ENCODE results near the gene TUBE1. TPM values are rescaled to one million over a fixed set of nuclear protein-coding genes. Genes with fewer than 3 reads are reported as not detected.
A peak's percentile ranks its signal among the peaks of the same experiment; 100 is the strongest.

Gene TUBE1
- total RNA-seq, 4 donors from 2014 or later = 33.6 to 75.1 (median 54.0) TPM

GRCh38 chr6:112096901-112097300, 9.6 kb upstream of the TUBE1 start:
- Histone ChIP-seq H3K4me3 (no peak overlapping the region), H3K27ac (no peak overlapping the region), H3K9me3 (no peaks in the 10 kb centered on the region), H3K4me1 (no peaks in the 10 kb centered on the region), H3K27me3 (no peaks in the 10 kb centered on the region), H3K36me3 (no peaks in the 10 kb centered on the region)
- no peak for TF ChIP-seq CTCF (IDR thresholded peaks at IDR 0.05)
- TF ChIP-seq POLR2A (IDR thresholded peaks at IDR 0.05) = no peak
- intact Hi-C loops (cut with DNase I; ENCODE audit: low total_unique reads) = no loop called here
- no peak for DNase-seq

GRCh38 chr6:112087916-112088315, 634 bp upstream of the TUBE1 start:
- no peak for DNase-seq
- TF ChIP-seq POLR2A (IDR thresholded peaks at IDR 0.05) = no peak
- no peak for TF ChIP-seq CTCF (IDR thresholded peaks at IDR 0.05)
- no peaks in the 10 kb centered on the region for H3K27me3 ChIP-seq

GRCh38 chr6:112086744-112087135, 542 bp downstream of the TUBE1 start:
- Histone ChIP-seq H3K9me3 (no peaks in the 10 kb centered on the region), H3K27ac (peak overlapping the region; percentile 86), H3K4me1 (no peaks in the 10 kb centered on the region), H3K27me3 (no peaks in the 10 kb centered on the region), H3K36me3 (no peaks in the 10 kb centered on the region), H3K4me3 (peak overlapping the region; percentile 74 to 76)
- intact Hi-C loops (cut with DNase I; ENCODE audit: low total_unique reads) = no loop called here
- TF ChIP-seq CTCF (IDR thresholded peaks at IDR 0.05) (peak in 3 of 4 experiments; percentile 18 to 28 (median 27)), POLR2A (IDR thresholded peaks at IDR 0.05) (no peak)
- DNase-seq = no peak

More at GRCh38 chr6:112087916-112088315, 634 bp upstream of the TUBE1 start:
- intact Hi-C loops (cut with DNase I; ENCODE audit: low total_unique reads) = no loop called here
- H3K4me3 ChIP-seq = peak overlapping the region; percentile 74 to 76
- H3K36me3 ChIP-seq = no peaks in the 10 kb centered on the region
- no peaks in the 10 kb centered on the region for H3K9me3 ChIP-seq
- peak overlapping the region; percentile 86 for H3K27ac ChIP-seq
- H3K4me1 ChIP-seq = no peaks in the 10 kb centered on the region

DNA sequence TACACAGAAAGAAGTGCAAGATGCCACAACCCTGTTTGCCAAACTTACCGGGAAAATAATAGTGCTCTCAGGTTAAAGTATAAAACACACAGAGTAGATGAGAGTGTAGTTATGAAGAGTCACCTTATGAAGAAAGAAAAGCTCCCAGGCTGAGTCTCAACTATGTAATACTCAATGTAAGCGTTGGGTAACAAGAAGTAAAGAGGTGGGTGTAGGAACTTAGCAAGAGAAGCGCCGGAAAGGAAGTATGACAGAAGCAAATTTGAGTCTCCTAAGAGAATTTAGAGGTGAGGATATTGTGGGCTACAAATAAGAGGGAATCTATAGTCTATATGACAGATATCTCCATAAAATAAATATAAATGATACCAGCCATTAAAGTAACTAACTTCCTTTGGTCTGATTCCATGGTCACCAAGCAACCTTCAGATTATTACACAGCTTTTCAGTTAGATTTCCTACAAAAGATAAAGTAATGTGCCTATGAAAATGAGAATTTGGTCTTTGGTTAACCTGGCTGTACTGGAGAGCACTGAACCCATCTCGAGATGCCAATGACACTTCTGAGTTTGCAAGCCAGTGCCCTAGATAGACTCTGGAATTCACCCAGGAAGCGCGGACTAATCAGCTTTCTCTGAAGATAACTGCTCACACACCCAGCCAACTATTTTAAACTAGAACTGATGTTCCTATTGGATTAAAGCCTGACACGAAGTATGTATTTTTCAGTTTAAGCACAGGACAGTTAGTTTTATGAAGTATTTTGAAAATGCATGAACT, 1.8 kb downstream of the TUBE1 start:
- intact Hi-C loops (cut with DNase I; ENCODE audit: low total_unique reads) = no loop called here
- Histone ChIP-seq H3K4me1 (peaks cover 0 to 2% of the 10 kb centered on the region in 2 donors), H3K9me3 (no peaks in the 10 kb centered on the region), H3K4me3 (no peak overlapping the region), H3K36me3 (no peaks in the 10 kb centered on the region), H3K27ac (no peak overlapping the region), H3K27me3 (no peaks in the 10 kb centered on the region)
- no peak for DNase-seq
- TF ChIP-seq CTCF (IDR thresholded peaks at IDR 0.05) = no peak
- TF ChIP-seq POLR2A (IDR thresholded peaks at IDR 0.05) = no peak

GRCh38 chr6:112081569-112081968, 5.7 kb downstream of the TUBE1 start:
- H3K36me3 ChIP-seq = no peaks in the 10 kb centered on the region
- intact Hi-C loops (cut with DNase I; ENCODE audit: low total_unique reads) = no loop called here

More at GRCh38 chr6:112081569-112081968, 5.7 kb downstream of the TUBE1 start:
- H3K9me3 ChIP-seq = no peaks in the 10 kb centered on the region
- H3K4me1 ChIP-seq = peaks cover 0 to 3% of the 10 kb centered on the region in 2 donors
- no peak overlapping the region for H3K4me3 ChIP-seq
- H3K27ac ChIP-seq = no peak overlapping the region
- TF ChIP-seq POLR2A (IDR thresholded peaks at IDR 0.05) = no peak
- TF ChIP-seq CTCF (IDR thresholded peaks at IDR 0.05) = no peak
- H3K27me3 ChIP-seq = no peaks in the 10 kb centered on the region
- no peak for DNase-seq
